ENCODE measurements around the gene DCANP1. TPM values are rescaled to one million over a fixed set of nuclear protein-coding genes. Genes with fewer than 3 reads are reported as not detected.

DCANP1 gene
- total RNA-seq, 8 experiments from 2014 or later: 0.08 to 0.10 (median 0.09) TPM; not detected in 4

DNA sequence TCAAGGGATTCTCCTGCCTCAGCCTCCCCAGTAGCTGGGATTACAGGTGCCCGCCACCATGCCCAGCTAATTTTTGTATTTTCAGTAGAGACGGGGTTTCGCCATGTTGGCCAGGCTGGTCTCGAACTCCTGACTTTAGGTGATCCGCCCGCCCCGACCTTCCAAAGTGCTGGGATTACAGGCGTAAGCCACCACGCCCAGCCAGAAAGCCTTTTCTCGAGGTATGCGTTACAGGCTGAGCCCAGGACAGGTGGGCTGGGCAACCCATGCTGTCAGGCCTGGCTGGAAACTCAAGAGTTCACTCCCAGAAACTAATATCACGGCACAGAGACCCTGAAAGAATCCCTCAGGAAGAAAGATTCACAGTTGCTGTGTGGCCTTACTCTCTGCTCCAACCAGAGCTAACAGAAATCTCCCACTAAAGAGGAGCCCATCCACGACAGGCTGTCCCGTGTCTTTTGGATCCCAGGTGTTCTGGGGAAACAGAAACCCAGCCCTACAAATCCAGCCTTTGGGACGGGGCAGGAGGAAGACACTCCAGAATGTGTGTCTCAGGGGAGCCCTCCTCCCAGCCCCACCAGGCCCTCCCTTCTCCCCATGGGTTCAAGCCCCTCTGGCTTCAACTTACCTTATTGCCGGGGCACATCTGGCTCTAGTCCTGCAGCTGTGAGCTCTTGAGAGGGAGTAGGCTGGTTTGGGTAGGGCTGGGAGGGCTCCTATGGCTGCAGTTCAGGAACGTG is 4.6 kb upstream of the DCANP1 start:
- ATAC-seq (replicated peaks in 6 of 8): no peak
- in situ Hi-C loops (cut with MboI; ENCODE audit: low pct_unique_long_range_greater_than_20kb in 2 of 9, low sequenced_read_pairs in 9 of 9, unreplicated experiment in 9 of 9): loop anchor here in 5 of 9 experiments (25.0 kb wide), 2 partner anchors 286 to 386 kb away; partner anchors contain the start of gene SLC25A48 (in 2 of the 5)
- Histone ChIP-seq H3K27ac (no peak overlapping the region), H3K4me3 (no peak overlapping the region), H3K4me1 (replicated peaks in 1 of 2) (peaks cover 2 to 10% of the 10 kb centered on the region in 2 donors)
- WGBS, 10 experiments: 61 to 96% (median 87%) methylated on average over 2 to 14 of the region's 17 CpGs; no CpG with 5 or more reads in 5 of the 10 experiments

- H3K27ac ChIP-seq: no peak overlapping the region
- WGBS, 10 experiments: 83 to 100% (median 93%) methylated on average over 1 to 2 of the region's 2 CpGs; no CpG with 5 or more reads in 5 of the 10 experiments
- ATAC-seq (replicated peaks in 6 of 8): no peak
- peaks cover 2 to 10% of the 10 kb centered on the region in 2 donors for H3K4me1 ChIP-seq (replicated peaks in 1 of 2)
- no peak overlapping the region for H3K4me3 ChIP-seq
- in situ Hi-C loops (cut with MboI; ENCODE audit: low pct_unique_long_range_greater_than_20kb in 2 of 9, low sequenced_read_pairs in 9 of 9, unreplicated experiment in 9 of 9): loop anchor here in 5 of 9 experiments (25.0 kb wide), 2 partner anchors 286 to 386 kb away; partner anchors contain the start of gene SLC25A48 (in 2 of the 5)
These were observed 3.8 kb upstream of the DCANP1 start for GRCh38 chr5:135450952-135451351.

GRCh38 chr5:135450336-135450735 is 3.2 kb upstream of the DCANP1 start:
- no peak overlapping the region for H3K27ac ChIP-seq
- H3K4me1 ChIP-seq (replicated peaks in 1 of 2): peaks cover 2 to 10% of the 10 kb centered on the region in 2 donors
- in situ Hi-C loops (cut with MboI; ENCODE audit: low pct_unique_long_range_greater_than_20kb in 2 of 9, low sequenced_read_pairs in 9 of 9, unreplicated experiment in 9 of 9): loop anchor here in 5 of 9 experiments (25.0 kb wide), 2 partner anchors 287 to 387 kb away; partner anchors contain the start of gene SLC25A48 (in 2 of the 5)
- peak in 4 of 8 experiments; percentile 32 to 93 (median 58) for ATAC-seq (replicated peaks in 6 of 8)
- H3K4me3 ChIP-seq: no peak overlapping the region
- 20 to 86% (median 68%) methylated on average over 1 to 2 of the region's 3 CpGs; no CpG with 5 or more reads in 4 of the 10 experiments for WGBS, 10 experiments

- in situ Hi-C loops (cut with MboI; ENCODE audit: low pct_unique_long_range_greater_than_20kb in 2 of 9, low sequenced_read_pairs in 9 of 9, unreplicated experiment in 9 of 9): loop anchor here in 5 of 9 experiments (25.0 kb wide), 2 partner anchors 288 to 388 kb away; partner anchors contain the start of gene SLC25A48 (in 2 of the 5)
- H3K27ac ChIP-seq: no peak overlapping the region
- WGBS, 10 experiments: 40 to 100% (median 65%) methylated on average over 1 to 5 of the region's 12 CpGs; no CpG with 5 or more reads in 7 of the 10 experiments
- peak in 1 of 8 experiments; percentile 7 for ATAC-seq (replicated peaks in 6 of 8)
- H3K4me3 ChIP-seq: no peak overlapping the region
- H3K4me1 ChIP-seq (replicated peaks in 1 of 2): peaks cover 2 to 10% of the 10 kb centered on the region in 2 donors
These were observed 2.5 kb upstream of the DCANP1 start for GRCh38 chr5:135449644-135450043.

DNA sequence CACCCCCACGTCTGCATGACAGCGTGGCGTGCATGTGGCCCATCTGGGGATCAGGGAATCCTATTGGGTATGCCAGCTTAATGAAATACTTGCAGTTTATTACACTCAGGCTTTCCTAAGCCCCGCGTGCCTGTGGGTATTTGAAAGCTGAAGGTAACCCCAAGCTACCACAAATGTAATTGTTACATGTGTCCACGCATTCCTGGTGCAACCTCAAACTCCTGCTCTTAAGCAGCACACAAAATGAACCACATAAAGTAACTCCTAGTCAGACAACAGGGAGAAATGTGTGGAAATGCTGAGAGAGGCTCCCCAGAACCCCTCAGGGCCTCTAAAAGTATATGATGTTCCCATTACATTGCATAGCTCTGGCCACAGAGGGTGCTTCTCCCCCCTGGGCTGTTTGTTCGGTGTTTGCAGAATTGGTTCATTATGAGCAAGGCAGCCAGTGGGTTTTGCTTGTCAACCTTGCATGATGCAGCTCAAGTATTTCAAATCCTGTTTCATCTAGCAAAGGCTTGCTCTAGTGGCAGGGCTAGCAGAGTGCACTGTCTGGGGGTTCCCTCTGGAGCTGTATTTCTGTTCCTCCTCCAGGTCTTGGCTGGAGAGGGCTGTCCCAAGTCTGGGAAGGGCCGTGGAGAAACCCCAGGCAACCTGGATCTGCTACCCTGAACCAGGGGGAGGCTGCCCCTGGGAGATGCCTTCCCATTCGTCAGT is 1.8 kb upstream of the DCANP1 start:
- 20 to 90% (median 69%) methylated on average over 1 to 6 of the region's 9 CpGs; no CpG with 5 or more reads in 3 of the 10 experiments for WGBS, 10 experiments
- ATAC-seq (replicated peaks in 6 of 8): peak in 5 of 8 experiments; percentile 9 to 84 (median 77)
- no peak overlapping the region for H3K4me3 ChIP-seq
- in situ Hi-C loops (cut with MboI; ENCODE audit: low pct_unique_long_range_greater_than_20kb in 2 of 9, low sequenced_read_pairs in 9 of 9, unreplicated experiment in 9 of 9): no loop called here
- peaks cover 2 to 10% of the 10 kb centered on the region in 2 donors for H3K4me1 ChIP-seq (replicated peaks in 1 of 2)
- no peak overlapping the region for H3K27ac ChIP-seq

DNA sequence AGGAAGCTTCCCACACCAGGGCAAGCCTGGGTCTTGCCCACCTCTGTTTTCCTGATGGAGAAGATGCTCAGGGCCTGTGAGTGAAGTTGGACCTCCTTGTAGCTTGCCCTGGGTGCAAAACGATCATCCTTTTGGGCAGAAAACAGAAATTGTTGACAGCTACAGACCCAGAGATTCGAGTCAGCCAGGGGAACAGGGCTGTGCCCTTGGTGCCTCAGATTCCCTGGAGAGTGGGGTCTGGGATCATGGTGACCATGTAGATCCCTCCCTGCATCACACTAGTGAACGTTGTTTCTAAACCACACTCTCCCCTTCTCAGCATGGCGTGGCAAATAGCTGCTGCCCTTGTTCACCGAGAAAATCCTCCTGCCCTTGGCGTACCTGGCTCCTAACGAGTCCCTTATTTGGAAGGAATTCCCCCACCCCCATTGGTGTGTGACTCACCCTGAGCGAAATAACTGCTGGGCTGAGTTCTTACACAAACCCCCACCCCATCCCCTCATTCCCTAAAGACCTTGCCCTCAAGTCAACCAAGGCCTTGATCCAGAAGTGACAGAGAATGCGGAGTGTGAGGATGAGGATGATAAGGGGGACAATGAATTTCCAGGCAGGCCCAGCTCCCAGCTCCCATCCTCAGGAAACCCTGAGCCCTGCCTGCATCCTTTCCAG is 1.1 kb upstream of the DCANP1 start:
- Histone ChIP-seq H3K27ac (no peak overlapping the region), H3K4me3 (no peak overlapping the region), H3K4me1 (replicated peaks in 1 of 2) (peaks cover 4 to 10% of the 10 kb centered on the region in 2 donors)
- in situ Hi-C loops (cut with MboI; ENCODE audit: low pct_unique_long_range_greater_than_20kb in 2 of 9, low sequenced_read_pairs in 9 of 9, unreplicated experiment in 9 of 9): no loop called here
- 17 to 64% methylated on average over 1 to 3 of the region's 9 CpGs; no CpG with 5 or more reads in 8 of the 10 experiments for WGBS, 10 experiments
- ATAC-seq (replicated peaks in 6 of 8): no peak

DNA sequence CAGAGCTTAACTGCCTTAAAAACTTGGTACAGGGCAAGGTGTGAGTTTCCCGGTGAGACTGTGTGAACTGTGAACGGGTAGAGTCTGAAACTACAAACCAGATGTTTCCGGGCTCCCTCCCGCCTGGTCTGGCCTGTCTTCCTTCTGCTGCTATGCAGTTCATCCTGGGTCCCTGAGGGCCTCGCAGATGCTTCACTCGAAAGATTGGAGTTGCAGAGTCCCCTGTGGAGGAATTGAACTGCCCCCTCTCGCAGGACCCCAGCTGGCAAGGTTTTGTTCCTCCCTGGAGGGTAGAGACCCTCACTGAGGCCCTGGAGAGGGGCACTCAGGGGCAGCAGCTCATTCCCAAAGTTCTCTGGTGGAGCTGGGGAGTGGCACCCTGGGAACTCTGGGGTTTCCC is 533 bp downstream of the DCANP1 start:
- H3K27ac ChIP-seq: no peak overlapping the region
- no peak for ATAC-seq (replicated peaks in 6 of 8)
- H3K4me1 ChIP-seq (replicated peaks in 1 of 2): peaks cover 9 to 12% of the 10 kb centered on the region in 2 donors
- H3K4me3 ChIP-seq: no peak overlapping the region
- in situ Hi-C loops (cut with MboI; ENCODE audit: low pct_unique_long_range_greater_than_20kb in 2 of 9, low sequenced_read_pairs in 9 of 9, unreplicated experiment in 9 of 9): no loop called here
- WGBS, 10 experiments: 57 to 100% (median 89%) methylated on average over 2 to 4 of the region's 7 CpGs; no CpG with 5 or more reads in 3 of the 10 experiments

DNA sequence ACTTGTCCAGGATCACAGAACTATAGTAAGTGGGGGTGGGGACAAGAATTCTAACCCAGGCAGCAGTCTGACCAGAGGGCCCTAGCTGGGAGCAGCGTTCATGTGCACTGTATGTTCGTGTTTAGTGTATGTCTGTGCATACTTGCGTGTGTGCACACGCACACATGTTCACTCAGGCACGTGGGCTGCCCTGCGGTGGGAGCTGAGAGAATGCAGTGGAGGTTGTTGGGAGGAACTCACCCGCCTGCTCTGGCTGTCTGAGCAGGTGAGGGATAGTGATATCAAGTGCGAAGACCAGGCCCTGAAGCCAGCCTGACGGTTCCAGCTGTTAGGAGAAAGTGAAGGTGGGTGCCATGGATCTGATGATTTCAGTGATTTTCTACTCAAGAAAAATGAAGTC is 942 bp downstream of the DCANP1 start:
- in situ Hi-C loops (cut with MboI; ENCODE audit: low pct_unique_long_range_greater_than_20kb in 2 of 9, low sequenced_read_pairs in 9 of 9, unreplicated experiment in 9 of 9): no loop called here
- no peak for ATAC-seq (replicated peaks in 6 of 8)
- 68 to 100% (median 87%) methylated on average over 2 to 7 of the region's 9 CpGs; no CpG with 5 or more reads in 4 of the 10 experiments for WGBS, 10 experiments
- Histone ChIP-seq H3K4me1 (replicated peaks in 1 of 2) (peaks cover 9 to 12% of the 10 kb centered on the region in 2 donors), H3K4me3 (no peak overlapping the region), H3K27ac (no peak overlapping the region)

- in situ Hi-C loops (cut with MboI; ENCODE audit: low pct_unique_long_range_greater_than_20kb in 2 of 9, low sequenced_read_pairs in 9 of 9, unreplicated experiment in 9 of 9): no loop called here
- H3K27ac ChIP-seq: no peak overlapping the region
- no peak overlapping the region for H3K4me3 ChIP-seq
- 46 to 100% (median 80%) methylated on average over 1 to 5 of the region's 14 CpGs; no CpG with 5 or more reads in 1 of the 10 experiments for WGBS, 10 experiments
- ATAC-seq (replicated peaks in 6 of 8): peak in 1 of 8 experiments; percentile 86
- H3K4me1 ChIP-seq (replicated peaks in 1 of 2): peaks cover 9 to 12% of the 10 kb centered on the region in 2 donors
These were observed 1.7 kb downstream of the DCANP1 start for GRCh38 chr5:135445306-135445985.

DNA sequence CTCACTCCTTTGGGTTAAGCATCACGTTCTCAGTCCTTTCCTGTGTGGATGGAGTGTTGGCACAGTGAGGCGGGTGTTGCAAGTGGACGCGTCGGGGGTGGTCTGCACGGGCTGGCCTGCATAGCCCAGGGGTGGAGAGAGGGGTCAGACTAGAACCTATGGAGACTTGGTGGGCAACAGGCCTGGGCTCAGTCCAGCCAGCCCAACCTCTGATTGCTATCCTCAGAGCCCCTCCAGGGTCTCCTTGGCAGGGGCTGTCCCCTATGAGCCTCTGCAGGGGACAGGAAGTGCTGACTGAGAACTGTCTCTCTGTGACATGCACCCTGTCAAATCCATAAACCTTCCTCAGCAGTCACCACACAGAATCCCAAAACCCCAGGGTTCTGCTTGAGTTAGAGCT is 2.3 kb downstream of the DCANP1 start:
- WGBS, 10 experiments: 83 to 100% (median 92%) methylated on average over 1 to 5 of the region's 6 CpGs; no CpG with 5 or more reads in 6 of the 10 experiments
- Histone ChIP-seq H3K4me3 (no peak overlapping the region), H3K4me1 (replicated peaks in 1 of 2) (peaks cover 9 to 12% of the 10 kb centered on the region in 2 donors), H3K27ac (no peak overlapping the region)
- no peak for ATAC-seq (replicated peaks in 6 of 8)
- in situ Hi-C loops (cut with MboI; ENCODE audit: low pct_unique_long_range_greater_than_20kb in 2 of 9, low sequenced_read_pairs in 9 of 9, unreplicated experiment in 9 of 9): no loop called here

DNA sequence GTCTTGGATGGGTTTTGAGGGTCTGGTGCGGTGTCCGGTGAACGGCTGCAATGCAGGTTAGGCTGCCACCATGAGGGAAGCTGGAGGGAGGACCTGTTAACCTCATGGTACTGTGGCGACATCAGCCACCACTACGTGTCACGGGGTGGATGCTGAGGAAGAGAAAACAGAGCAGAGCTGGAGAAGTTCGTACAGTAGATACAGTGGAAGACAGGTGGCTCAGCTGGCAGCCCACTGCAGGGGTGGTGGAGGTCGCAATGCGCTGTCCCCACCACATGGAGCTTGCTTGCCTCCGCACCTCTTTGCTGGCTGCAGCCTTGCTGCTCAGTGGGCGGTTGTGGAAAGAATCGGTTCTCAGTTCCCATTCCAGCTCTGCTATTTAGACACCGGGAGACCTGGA is 2.8 kb downstream of the DCANP1 start:
- Histone ChIP-seq H3K4me3 (no peak overlapping the region), H3K27ac (no peak overlapping the region), H3K4me1 (replicated peaks in 1 of 2) (peaks cover 7 to 9% of the 10 kb centered on the region in 2 donors)
- no peak for ATAC-seq (replicated peaks in 6 of 8)
- in situ Hi-C loops (cut with MboI; ENCODE audit: low pct_unique_long_range_greater_than_20kb in 2 of 9, low sequenced_read_pairs in 9 of 9, unreplicated experiment in 9 of 9): no loop called here
- 46 to 86% (median 80%) methylated on average over 2 to 11 of the region's 13 CpGs; no CpG with 5 or more reads in 6 of the 10 experiments for WGBS, 10 experiments
